NCI-H748 (cell line): ENCODE results near the gene PLAC9.
"Not testable (repeated sequence)": the region's sequence is repeated elsewhere in the genome, so short reads cannot be mapped to it uniquely, and the experiment has no call there.

Source experiments
- DNase-seq: peaks from one replicate; lab custom pipeline; 2025; ENCODE audit not compliant: unreplicated experiment; lab: John Stamatoyannopoulos, UW

Gene PLAC9

GRCh38 chr10:80137920-80138319 lies 5.4 kb downstream of the PLAC9 start:
- DNase-seq: no peak

DNA sequence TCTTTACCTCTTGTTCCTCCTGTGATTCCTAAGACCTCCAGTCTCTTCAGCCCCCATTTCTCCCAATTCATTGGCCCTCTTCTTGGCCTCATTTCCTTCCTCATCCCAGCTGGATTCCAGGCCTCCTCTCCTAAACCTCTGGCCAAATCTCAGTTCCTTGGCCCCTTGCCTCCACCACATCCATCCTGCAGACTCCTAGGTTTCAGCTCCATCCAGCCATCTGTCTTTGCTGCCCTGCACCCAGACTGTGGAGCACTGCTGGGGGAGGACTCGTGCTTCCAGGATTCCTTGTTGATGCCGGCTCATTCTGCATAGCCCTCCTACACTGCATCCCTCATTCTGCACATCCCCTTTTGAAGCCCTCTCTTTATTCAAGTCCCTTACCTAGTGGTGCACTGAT lies 6.7 kb downstream of the PLAC9 start:
- DNase-seq: no peak

DNA sequence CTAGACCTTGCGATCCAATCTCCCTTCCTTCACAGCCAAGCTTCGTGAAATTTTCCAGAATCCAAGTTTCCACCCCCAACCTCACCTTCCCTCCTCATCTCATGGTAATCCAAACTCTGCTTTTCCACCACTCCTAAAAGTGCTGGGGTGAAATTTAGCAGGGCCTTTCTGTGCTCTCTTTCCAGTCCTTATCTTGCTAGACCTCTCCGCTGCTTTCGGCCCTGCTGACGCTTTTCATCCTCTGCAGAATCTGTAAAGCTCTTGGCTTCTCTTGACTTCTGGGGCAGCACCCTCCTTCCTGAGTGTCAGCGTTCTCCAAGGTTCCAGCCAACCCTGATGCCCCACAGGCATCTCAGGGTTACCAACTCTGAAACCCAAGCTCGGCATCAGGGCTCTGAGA lies 7.7 kb downstream of the PLAC9 start:
- DNase-seq: no peak

- no peak for DNase-seq
These were observed 9.3 kb downstream of the PLAC9 start for GRCh38 chr10:80141696-80142460.

DNA sequence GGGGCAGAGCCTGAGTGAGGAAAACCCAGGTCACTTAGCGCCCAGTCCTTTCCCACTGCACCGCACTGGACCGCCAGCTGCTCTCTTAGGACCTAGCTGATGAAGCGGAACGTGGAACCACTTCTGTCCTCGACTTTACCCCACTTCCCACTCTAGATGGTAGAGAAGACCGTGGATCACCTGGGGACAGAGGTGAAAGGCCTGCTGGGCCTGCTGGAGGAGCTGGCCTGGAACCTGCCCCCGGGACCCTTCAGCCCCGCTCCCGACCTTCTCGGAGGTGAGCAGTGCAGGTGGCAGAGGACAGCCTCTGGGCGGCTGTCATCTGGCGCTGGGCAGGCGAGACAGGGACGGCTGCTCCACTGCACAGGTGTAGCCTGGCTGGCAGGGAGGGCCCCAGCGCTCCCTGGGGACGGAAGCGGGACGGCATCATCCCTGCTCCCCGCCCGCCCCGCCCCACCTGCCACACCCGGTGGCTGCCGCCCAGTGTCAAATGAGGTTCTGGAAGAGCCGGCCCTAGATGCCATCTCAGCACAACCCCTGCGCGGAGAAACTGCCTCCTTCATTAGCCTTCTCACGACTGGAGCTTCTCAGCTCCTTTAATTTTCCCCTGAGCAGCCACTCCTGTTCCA lies 11.7 kb downstream of the PLAC9 start:
- peak; percentile 73 for DNase-seq

DNA sequence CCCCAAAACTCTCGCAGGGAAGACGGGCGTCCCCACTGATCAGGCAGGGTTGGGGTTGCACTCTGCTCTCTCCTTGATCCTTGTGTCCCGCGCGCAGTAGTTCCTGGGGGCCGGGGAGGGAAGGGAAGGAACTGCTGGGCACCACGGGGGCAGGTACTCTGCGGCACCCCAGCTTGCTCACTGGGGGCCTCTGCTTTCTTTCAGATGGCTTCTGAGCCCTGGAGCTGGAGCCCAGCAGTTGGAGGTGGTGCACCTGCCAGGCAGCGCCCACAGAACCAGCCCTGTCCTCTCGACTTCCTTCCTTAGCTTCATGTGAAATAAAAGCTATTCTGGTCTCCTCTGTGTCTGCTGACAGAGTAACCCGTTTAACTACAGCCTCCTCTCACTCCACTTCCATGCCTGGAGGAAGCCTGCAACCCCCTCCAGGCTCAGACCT lies 12.2 kb downstream of the PLAC9 start:
- DNase-seq: no peak

DNA sequence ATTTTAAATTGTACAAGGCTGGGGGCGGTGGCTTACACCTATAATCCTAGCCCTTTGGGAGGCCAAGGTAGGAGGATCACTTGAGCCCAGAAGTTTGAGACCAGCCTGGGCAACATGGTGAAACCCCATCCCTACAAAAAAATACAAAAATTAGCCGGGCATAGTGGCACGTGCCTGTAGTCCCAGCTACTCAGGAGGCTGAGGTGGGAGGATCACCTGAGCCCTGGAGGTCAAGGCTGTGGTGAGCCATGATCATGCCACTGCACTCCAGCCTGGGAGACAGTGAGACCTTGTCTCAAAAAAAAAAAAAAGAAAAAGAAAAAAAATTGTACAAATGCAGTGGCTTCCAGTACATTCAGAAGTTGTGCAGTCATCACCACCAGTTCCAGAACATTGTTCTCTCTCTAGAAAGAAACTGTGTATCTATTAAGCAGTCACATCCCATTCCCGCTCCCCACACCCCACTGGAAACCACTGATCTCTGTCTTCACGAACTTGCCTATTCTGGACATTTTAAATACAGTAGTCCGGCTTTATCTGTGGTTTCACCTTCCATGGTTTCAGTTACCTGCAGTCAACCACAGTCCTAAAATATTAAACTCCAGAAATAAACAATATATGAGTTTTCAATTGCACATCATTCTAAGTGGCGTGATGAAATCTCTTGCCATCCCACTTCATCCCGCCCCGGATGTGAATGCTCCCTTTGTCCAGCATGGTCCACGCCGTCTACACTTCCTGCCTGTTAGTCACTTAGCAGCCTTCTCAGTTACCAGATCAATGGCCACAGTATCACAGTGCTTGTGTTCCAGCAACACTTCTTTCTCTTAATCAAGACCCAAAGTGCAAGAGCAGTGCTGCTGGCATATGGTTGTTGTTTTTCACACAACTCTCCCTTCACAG lies 13.1 kb downstream of the PLAC9 start:
- DNase-seq: not testable (repeated sequence)

- DNase-seq: no peak
These were observed 14.4 kb downstream of the PLAC9 start for GRCh38 chr10:80146918-80147317.

GRCh38 chr10:80148166-80148805 lies 15.8 kb downstream of the PLAC9 start:
- DNase-seq: no peak

- no peak for DNase-seq
These were observed 16.6 kb downstream of the PLAC9 start for GRCh38 chr10:80149123-80149522.

DNA sequence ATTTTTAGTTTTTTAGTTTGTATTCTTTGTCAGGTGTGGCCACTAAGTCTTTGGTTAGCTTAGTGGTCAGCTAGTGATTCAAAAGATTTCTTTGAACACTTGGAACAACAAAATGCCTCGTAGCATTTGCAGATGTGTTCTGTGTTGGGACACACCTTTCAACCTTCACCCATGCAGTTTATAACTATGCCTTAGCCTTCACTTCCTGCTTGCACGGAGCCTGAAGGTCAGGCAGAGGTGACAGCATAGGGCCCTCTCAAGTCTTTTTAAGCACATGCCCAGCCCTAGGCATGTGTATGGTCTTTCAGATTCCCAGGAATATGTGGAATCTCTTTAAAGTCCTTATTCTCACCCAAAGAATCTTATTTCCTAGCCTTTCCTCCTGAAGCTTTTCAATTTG lies 17.6 kb downstream of the PLAC9 start:
- no peak for DNase-seq

GRCh38 chr10:80152820-80153219 lies 20.3 kb downstream of the PLAC9 start:
- no peak for DNase-seq

DNA sequence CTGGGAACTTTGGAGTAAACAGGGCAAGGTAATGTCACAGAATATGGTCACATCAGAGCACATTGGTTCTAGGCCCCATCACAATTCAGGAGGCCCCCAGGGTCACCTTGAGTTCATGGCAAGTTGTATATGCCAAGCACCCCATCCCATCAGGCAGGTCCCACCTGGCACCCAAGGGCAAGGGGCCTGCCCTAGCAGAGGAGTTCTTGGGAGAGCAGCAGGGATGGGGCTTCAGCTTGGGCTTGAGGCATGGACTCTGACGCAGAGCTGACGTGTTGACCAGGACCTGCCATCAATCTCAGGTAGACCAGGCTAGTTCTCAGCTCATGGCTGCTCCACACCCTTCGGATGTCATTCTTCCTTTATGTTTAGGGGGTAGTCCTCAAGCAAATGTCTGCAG lies 20.9 kb downstream of the PLAC9 start:
- no peak for DNase-seq

DNA sequence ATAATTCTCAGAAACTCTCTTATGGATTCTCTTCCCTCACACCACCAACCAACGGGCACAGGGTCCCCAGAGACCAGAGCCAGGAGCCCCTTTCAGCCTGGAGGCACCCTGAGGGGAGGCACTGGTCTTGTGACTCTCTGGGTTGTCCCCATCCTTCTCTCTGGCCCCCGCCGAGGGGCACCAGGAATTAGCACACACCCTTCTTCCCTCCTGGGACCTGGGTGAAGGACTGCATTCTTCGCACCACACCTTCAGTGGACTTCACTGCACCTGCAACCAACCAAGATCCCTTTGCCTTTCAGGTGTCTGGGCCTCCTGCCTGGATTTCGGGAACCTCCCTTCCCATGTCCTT lies 22.1 kb downstream of the PLAC9 start:
- DNase-seq: no peak

DNA sequence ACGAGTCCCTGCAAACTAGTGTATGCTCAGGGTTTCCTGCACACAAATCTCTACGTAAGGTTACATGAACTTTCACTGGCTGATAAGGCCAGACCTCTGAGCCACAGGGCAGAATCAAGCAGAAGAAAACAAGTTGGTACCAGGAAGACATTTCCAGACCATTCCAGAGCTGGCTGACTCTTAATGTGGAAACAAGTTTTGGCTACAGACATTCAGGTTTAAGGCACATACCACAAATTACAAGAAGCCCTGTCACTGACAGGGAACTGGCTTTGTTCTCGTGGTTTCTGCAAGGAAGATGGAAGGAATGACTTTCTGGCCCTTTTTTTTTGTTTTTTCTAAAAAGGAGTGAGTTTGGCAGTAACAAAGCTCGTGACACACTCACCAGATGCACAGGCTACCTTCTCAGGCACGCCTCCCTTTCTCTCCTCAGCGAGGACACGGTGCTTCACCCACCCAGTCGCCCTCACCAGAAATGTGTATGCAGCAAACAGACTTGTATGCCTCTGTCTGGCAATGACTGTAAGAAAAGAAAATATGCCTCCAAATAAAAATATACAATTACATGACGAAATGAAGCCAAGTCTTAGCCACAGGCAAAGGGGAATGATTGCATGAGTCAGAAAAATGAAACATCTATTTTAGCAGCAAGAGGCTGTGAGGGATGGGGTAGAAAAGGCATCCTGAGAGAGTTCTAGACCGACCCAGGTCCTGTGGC lies 22.6 kb downstream of the PLAC9 start:
- DNase-seq: no peak

DNA sequence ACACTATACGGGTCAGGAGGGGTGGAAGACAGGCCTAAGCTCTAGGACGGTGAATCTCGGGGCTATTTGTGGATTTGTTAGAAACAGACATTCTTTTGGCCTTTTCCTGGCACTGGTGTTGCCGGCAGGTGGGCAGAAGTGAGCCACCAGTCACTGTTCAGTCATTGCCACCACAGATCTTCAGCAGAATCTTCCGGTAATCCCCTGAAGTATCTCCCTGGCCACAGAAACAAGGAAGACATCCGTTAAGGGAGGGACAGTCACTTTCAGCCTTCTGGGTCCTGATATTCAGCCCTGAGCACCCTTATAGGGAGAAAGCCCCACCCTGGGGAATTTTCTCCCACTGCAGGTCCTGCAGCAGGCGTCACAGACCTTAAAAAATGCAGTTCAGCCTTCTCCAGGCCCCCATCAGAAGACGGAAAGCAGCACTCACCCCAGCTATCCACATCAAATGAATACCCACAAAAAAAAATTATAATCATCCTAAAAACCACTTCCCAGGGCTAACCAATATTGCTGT lies 23.2 kb downstream of the PLAC9 start:
- DNase-seq: no peak

GRCh38 chr10:80156216-80156615 lies 23.7 kb downstream of the PLAC9 start:
- DNase-seq: no peak

DNA sequence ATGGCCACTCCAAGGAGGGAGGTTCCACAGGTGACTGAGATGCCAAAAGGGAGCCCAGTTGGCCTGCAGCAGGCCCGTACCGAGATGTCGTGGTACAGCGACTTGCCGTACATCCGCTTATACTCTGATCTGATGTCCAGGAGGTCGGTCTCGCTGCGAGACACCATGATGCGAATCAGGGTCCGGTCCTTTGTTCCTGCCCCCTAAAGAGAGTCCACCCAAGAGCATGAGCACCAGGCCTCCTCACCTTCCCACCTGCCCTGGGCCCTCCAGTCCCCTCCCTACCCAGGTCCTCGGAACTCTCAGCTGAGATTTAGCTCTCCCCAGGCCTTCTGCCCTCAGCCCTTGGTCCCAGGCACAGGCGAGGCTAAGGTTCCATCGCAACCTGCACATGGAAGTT lies 25.0 kb downstream of the PLAC9 start:
- no peak for DNase-seq

- DNase-seq: no peak
These were observed 25.6 kb downstream of the PLAC9 start for GRCh38 chr10:80158126-80158525.

DNA sequence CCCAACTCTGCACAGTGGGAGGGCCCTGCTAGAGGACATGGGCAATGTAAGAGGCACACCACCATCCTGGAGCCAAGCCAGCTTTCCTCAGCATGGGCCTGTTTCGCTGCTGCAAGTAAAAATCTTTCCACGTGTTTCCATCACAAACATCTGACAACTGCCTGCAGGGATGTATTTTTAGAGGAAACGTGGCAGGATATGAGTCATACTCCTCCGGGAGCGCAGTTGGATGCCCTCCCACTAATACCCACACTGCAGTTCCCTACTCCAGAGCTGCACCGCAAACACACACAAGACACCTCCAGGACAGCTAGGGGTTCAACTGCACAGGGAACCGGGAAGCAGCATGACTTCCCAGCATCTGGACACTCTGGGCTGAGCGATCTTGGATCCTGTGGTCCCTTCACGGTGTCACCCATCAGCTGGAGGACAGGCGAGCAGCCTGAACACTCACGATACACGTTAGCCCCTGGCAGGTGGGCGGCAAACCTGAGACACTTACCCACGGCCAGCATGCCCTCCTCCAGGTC lies 26.1 kb downstream of the PLAC9 start:
- no peak for DNase-seq
